Measurements from ENCODE around the gene LVRN. TPM values are rescaled to one million over a fixed set of nuclear protein-coding genes. Genes with fewer than 3 reads are reported as not detected.

LVRN gene
- total and polyA plus RNA-seq, 2 experiments from 2014 or later: 0.31 to 0.45 TPM

DNA sequence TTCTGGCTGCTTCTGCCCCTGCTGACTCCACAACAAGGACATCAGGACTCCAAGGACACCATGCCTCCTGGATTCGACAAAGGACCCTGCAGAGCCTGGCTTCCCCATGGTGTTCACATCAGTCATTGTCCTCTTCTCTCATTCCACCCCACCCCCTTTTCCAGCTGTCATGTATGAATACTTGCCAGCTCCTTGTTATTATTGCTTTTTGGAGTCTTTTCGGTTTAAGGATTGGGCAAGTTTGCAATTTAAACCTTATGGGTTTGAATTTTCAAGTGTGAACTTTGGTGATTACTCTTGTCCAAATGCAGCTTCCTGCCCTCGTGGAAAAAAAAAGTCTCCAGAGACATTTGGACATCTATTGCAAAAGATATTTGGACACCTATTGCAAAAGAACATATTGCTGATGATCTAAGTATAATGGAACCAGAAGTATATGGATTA is 14.2 kb upstream of the LVRN start (continued):
- TF ChIP-seq, protein P1, sequence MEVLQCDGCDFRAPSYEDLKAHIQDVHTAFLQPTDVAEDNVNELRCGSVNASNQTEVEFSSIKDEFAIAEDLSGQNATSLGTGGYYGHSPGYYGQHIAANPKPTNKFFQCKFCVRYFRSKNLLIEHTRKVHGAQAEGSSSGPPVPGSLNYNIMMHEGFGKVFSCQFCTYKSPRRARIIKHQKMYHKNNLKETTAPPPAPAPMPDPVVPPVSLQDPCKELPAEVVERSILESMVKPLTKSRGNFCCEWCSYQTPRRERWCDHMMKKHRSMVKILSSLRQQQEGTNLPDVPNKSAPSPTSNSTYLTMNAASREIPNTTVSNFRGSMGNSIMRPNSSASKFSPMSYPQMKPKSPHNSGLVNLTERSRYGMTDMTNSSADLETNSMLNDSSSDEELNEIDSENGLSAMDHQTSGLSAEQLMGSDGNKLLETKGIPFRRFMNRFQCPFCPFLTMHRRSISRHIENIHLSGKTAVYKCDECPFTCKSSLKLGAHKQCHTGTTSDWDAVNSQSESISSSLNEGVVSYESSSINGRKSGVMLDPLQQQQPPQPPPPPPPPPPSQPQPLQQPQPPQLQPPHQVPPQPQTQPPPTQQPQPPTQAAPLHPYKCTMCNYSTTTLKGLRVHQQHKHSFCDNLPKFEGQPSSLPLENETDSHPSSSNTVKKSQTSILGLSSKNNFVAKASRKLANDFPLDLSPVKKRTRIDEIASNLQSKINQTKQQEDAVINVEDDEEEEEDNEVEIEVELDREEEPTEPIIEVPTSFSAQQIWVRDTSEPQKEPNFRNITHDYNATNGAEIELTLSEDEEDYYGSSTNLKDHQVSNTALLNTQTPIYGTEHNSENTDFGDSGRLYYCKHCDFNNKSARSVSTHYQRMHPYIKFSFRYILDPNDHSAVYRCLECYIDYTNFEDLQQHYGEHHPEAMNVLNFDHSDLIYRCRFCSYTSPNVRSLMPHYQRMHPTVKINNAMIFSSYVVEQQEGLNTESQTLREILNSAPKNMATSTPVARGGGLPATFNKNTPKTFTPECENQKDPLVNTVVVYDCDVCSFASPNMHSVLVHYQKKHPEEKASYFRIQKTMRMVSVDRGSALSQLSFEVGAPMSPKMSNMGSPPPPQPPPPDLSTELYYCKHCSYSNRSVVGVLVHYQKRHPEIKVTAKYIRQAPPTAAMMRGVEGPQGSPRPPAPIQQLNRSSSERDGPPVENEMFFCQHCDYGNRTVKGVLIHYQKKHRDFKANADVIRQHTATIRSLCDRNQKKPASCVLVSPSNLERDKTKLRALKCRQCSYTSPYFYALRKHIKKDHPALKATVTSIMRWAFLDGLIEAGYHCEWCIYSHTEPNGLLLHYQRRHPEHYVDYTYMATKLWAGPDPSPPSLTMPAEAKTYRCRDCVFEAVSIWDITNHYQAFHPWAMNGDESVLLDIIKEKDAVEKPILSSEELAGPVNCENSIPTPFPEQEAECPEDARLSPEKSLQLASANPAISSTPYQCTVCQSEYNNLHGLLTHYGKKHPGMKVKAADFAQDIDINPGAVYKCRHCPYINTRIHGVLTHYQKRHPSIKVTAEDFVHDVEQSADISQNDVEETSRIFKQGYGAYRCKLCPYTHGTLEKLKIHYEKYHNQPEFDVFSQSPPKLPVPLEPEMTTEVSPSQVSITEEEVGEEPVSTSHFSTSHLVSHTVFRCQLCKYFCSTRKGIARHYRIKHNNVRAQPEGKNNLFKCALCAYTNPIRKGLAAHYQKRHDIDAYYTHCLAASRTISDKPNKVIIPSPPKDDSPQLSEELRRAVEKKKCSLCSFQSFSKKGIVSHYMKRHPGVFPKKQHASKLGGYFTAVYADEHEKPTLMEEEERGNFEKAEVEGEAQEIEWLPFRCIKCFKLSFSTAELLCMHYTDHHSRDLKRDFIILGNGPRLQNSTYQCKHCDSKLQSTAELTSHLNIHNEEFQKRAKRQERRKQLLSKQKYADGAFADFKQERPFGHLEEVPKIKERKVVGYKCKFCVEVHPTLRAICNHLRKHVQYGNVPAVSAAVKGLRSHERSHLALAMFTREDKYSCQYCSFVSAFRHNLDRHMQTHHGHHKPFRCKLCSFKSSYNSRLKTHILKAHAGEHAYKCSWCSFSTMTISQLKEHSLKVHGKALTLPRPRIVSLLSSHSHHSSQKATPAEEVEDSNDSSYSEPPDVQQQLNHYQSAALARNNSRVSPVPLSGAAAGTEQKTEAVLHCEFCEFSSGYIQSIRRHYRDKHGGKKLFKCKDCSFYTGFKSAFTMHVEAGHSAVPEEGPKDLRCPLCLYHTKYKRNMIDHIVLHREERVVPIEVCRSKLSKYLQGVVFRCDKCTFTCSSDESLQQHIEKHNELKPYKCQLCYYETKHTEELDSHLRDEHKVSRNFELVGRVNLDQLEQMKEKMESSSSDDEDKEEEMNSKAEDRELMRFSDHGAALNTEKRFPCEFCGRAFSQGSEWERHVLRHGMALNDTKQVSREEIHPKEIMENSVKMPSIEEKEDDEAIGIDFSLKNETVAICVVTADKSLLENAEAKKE (CRISPR knock-in tag; IDR thresholded peaks at IDR 0.05): no peak
- no peak for TF ChIP-seq EZH2 (IDR thresholded peaks at IDR 0.05; ENCODE audit: low read depth, unreplicated experiment)

DNA sequence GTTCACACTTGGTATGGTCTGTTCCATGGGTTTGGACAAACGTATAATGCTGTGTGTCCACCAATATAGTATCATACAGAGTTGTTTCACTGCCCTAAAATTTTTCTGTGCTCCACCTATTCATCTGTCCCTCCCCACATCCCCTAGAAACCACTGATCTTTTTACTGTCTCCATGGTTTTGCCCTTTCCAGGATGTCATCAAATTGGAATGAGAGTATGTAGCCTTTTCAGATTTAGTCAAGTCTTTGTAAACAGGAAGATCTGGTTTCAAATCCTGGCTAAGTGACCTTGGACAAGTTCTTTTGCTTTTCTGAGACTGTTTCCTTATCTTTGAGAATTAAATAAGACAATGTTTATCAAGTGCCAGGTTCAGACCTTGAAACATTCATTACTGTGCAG is 13.2 kb upstream of the LVRN start:
- Mint-ChIP-seq H3K9me3 (no peaks in the 10 kb centered on the region; the same call in 2 of the 3 replicates), H3K4me1 (peaks cover 20% of the 10 kb centered on the region), H3K27me3 (ENCODE audit: insufficient read depth, low read depth, poor library complexity) (peaks cover 5% of the 10 kb centered on the region), H3K27ac (no peak overlapping the region), H3K4me3 (no peak overlapping the region), H3K36me3 (ENCODE audit: low read depth) (no peaks in the 10 kb centered on the region)
- no peak overlapping the region for H3K4me3 ChIP-seq
- H3K27ac ChIP-seq (ENCODE audit: low read depth): no peak overlapping the region
- no peak overlapping the region for H2AFZ ChIP-seq
- no peaks in the 10 kb centered on the region for H3F3A ChIP-seq (replicated peaks; ENCODE audit: low read depth)
- peaks cover 19% of the 10 kb centered on the region for H3K4me1 ChIP-seq (ENCODE audit: insufficient read depth)
- H3K4me2 ChIP-seq: no peak overlapping the region
- H3K36me3 ChIP-seq (ENCODE audit: insufficient read depth): no peaks in the 10 kb centered on the region
- no peaks in the 10 kb centered on the region for H3K79me2 ChIP-seq (replicated peaks; ENCODE audit: insufficient read depth)
- H3K9me2 ChIP-seq (ENCODE audit: insufficient read depth): peaks cover 10% of the 10 kb centered on the region
- no peaks in the 10 kb centered on the region for H3K27me3 ChIP-seq (ENCODE audit: insufficient read depth)
- ATAC-seq (no peak), DNase-seq (ENCODE audit: low spot score) (no peak)
- no peaks in the 10 kb centered on the region for H4K20me1 ChIP-seq (replicated peaks; ENCODE audit: insufficient read depth)
- no peak for TF ChIP-seq ZNF114 (CRISPR knock-in tag; IDR thresholded peaks at IDR 0.05)
- TF ChIP-seq, protein P1 (CRISPR knock-in tag; IDR thresholded peaks at IDR 0.05): no peak
- TF ChIP-seq, protein P2, sequence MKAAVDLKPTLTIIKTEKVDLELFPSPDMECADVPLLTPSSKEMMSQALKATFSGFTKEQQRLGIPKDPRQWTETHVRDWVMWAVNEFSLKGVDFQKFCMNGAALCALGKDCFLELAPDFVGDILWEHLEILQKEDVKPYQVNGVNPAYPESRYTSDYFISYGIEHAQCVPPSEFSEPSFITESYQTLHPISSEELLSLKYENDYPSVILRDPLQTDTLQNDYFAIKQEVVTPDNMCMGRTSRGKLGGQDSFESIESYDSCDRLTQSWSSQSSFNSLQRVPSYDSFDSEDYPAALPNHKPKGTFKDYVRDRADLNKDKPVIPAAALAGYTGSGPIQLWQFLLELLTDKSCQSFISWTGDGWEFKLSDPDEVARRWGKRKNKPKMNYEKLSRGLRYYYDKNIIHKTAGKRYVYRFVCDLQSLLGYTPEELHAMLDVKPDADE (IDR thresholded peaks at IDR 0.05): no peak
- TF ChIP-seq ZNF331 (CRISPR knock-in tag; IDR thresholded peaks at IDR 0.05; ENCODE audit: low read depth): no peak
- TF ChIP-seq JUNB (IDR thresholded peaks at IDR 0.05; ENCODE audit: unreplicated experiment): no peak
- TF ChIP-seq CREB1 (CRISPR knock-in tag; IDR thresholded peaks at IDR 0.05; ENCODE audit: low read depth): no peak
